K562 treated with DMSO at 1 percent for 24 hours (cell line): ENCODE measurements around the gene NBAS. TPM values are rescaled to one million over a fixed set of nuclear protein-coding genes. Genes with fewer than 3 reads are reported as not detected.

ENCODE experiments used
- total RNA-seq: library from RNA; unstranded; fragments of 300-600 nt; gene quantifications from 2 replicates; pipeline ENCODE4 v1.2.3, GENCODE V29; 2022; ENCODE audit warnings: low read depth; ENCODE audit not compliant: insufficient read depth

NBAS gene
- total RNA-seq = 53.6 and 54.1 TPM in 2 replicates

GRCh38 chr2:15560988-15561573 is at the start of gene NBAS:
TSS of gene NBAS (minus strand) at chr2:15561334. CDS start at chr2:15561304, 30 bp downstream.

GRCh38 chr2:15591692-15592463 is 30.7 kb upstream of the NBAS start, which contains the start of gene DDX1:
TSS of gene DDX1 (plus strand) at chr2:15591868. CDS start at chr2:15591934, 66 bp downstream.

Other genes with a start within 250 kb of the NBAS start
- 88.2 and 101 TPM in 2 replicates for gene DDX1, start 30.5 kb upstream of the NBAS start, total RNA-seq